Measurements from ENCODE around the gene GPR151. TPM values are rescaled to one million over a fixed set of nuclear protein-coding genes. Genes with fewer than 3 reads are reported as not detected.

GPR151 gene
- total and polyA plus RNA-seq, 9 of the 15 experiments (the other 6 are each of a cell fraction or from before 2014, with no cell fraction given): 0.06 TPM; not detected in 8

DNA sequence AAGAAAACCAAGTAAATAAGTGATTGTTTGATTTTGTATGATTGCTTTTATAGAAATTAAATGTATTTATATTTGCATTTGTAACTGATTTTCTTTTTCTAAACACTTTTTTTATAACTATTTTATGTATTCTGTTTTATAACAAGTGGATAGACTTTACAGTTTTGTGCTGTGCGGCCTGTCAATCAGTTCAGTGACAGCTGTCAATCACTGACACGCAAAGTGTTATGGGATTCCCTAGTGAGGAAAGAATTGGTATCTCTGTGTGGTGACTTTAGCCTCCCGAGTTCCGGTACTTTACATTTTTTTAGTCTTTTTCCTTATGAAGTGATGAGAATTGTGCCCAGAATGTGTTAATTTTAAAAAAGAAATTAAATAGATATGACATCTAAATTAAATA is 16.3 kb downstream of the GPR151 start (continued):
- TF ChIP-seq, protein P1, sequence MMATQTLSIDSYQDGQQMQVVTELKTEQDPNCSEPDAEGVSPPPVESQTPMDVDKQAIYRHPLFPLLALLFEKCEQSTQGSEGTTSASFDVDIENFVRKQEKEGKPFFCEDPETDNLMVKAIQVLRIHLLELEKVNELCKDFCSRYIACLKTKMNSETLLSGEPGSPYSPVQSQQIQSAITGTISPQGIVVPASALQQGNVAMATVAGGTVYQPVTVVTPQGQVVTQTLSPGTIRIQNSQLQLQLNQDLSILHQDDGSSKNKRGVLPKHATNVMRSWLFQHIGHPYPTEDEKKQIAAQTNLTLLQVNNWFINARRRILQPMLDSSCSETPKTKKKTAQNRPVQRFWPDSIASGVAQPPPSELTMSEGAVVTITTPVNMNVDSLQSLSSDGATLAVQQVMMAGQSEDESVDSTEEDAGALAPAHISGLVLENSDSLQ (IDR thresholded peaks at IDR 0.05): peak; percentile 93
- TF ChIP-seq ZNF347 (CRISPR knock-in tag; IDR thresholded peaks at IDR 0.05; ENCODE audit: low read depth): no peak

DNA sequence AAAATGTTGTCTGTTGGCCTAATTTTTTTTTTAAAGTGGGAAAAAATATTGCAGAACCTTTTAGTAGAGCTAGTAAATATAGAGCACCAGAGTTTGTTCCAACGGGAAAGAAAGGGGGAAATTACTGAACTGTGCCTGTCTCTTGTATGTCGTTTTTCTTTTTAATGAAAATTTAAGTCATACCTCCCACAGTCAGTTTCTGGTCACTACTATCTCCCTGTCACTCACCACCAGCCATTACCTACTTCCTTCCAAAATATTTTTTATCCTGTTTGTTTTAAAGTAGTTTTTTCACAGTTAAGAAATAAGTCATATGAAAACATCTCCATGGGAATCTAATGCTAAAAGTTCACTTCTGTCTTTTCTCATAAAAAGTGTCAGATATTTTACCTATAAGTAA is 21.3 kb downstream of the GPR151 start:
- no peak overlapping the region for H2AFZ ChIP-seq (ENCODE audit: low read depth, low read length)
- FAIRE-seq (peak; percentile 11), ATAC-seq (no peak), DNase-seq (ENCODE audit: extremely low read depth in 1 of 4, low spot score in 3 of 4) (no peak)
- H3K4me3 ChIP-seq: no peak overlapping the region
- ChIA-PET CTCF (ENCODE audit: low intra/inter-chr PET ratio) (no interaction called here), POLR2A (interaction anchor here (1.0 kb wide), 1 partner anchor 21 kb away, joined by 3 read pairs; no protein-coding TSS in a partner anchor)
- in situ Hi-C loops (cut with MboI) (no loop called here), intact Hi-C loops (cut with micrococcal nuclease) (no loop called here)
- H3K4me2 ChIP-seq (ENCODE audit: insufficient read depth, low read length): no peak overlapping the region
- H3K36me3 ChIP-seq (ENCODE audit: control insufficient read depth, insufficient read depth, low read length): peaks cover 88% of the 10 kb centered on the region
- no peak for TF ChIP-seq ZNF311 (CRISPR knock-in tag; IDR thresholded peaks at IDR 0.05)
- TF ChIP-seq, protein P1 (IDR thresholded peaks at IDR 0.05): peak; percentile 24; the same call in 1 of the 2 replicates
- H4K20me1 ChIP-seq (replicated peaks; ENCODE audit: control insufficient read depth, insufficient read depth, low read length): no peaks in the 10 kb centered on the region; the same call in 1 of the 2 replicates
- no peak overlapping the region for H3K9ac ChIP-seq (ENCODE audit: insufficient read depth in 1 of 2, low read depth in 2 of 2, low read length in 2 of 2)
- 79% methylated on average over 1 of the region's 2 CpGs for WGBS (ENCODE audit: insufficient coverage, low coverage, missing lambda C conversion rate)
- H3K79me2 ChIP-seq (ENCODE audit: control insufficient read depth, insufficient read depth, low read length): peaks cover 4% of the 10 kb centered on the region; the same call in 1 of the 3 replicates
- H3K27ac ChIP-seq (ENCODE audit: extremely low read depth, low read depth, low read length): no peak overlapping the region
- H3K27me3 ChIP-seq (ENCODE audit: control insufficient read depth in 2 of 2, insufficient read depth in 2 of 2, low read length in 2 of 2): no peaks in the 10 kb centered on the region
- H3K9me1 ChIP-seq (ENCODE audit: control insufficient read depth, insufficient read depth, low read length): no peaks in the 10 kb centered on the region
- H3K4me1 ChIP-seq (replicated peaks in 1 of 2; ENCODE audit: control insufficient read depth in 2 of 2, insufficient read depth in 2 of 2, low read length in 2 of 2): no peaks in the 10 kb centered on the region
- no TSS peak for BruUV-seq (replicated peaks)
- no peaks in the 10 kb centered on the region for H3K9me3 ChIP-seq (replicated peaks; ENCODE audit: control insufficient read depth, insufficient read depth, low read depth, low read length)

Data from K562 (cell line).